Liver (tissue), 9 donors: Measurements from ENCODE around the gene COPS8. TPM values are rescaled to one million over a fixed set of nuclear protein-coding genes. Genes with fewer than 3 reads are reported as not detected.

ENCODE experiments used
- DNase-seq: peaks from one replicate; pipeline ENCODE4 v3.0.0-alpha.2; 2017; ENCODE audit warnings: low spot score
- H3K27ac ChIP-seq, 2 donors: one replicate each; pipeline ENCODE4 v1.7.0; 2013; ENCODE audit warnings: inconsistent platforms in 2 of 2, low read length in 2 of 2, control low read depth in 1 of 2, low read depth in 1 of 2, mild to moderate bottlenecking in 1 of 2
- H3K27me3 ChIP-seq, 4 donors: one replicate each; pipeline versions ENCODE4 v1.6.1 to v1.7.0; 2013; ENCODE audit warnings: low read length in 3 of 4, inconsistent platforms in 1 of 4, mild to moderate bottlenecking in 1 of 4, moderate library complexity in 1 of 4; ENCODE audit not compliant: control insufficient read depth in 4 of 4, insufficient read depth in 4 of 4
- H3K36me3 ChIP-seq, 4 donors: one replicate each; pipeline versions ENCODE4 v1.6.1 to v1.7.0; 2013; ENCODE audit warnings: low read length in 3 of 4, mild to moderate bottlenecking in 3 of 4, low read depth in 1 of 4, moderate library complexity in 1 of 4; ENCODE audit not compliant: control insufficient read depth in 4 of 4, insufficient read depth in 3 of 4
- H3K4me1 ChIP-seq, 4 donors: one replicate each; pipeline versions ENCODE4 v1.6.1 to v1.7.0; 2013; ENCODE audit warnings: low read length in 3 of 4, mild to moderate bottlenecking in 3 of 4, moderate library complexity in 1 of 4; ENCODE audit not compliant: control insufficient read depth in 4 of 4, insufficient read depth in 4 of 4
- H3K4me3 ChIP-seq, 3 donors: one replicate each; pipeline versions ENCODE4 v1.6.1 to v1.7.0; 2013; ENCODE audit warnings: low read length in 3 of 3, control low read depth in 1 of 3, low read depth in 1 of 3, mild to moderate bottlenecking in 1 of 3
- H3K9ac ChIP-seq, 2 donors: one replicate each; pipeline ENCODE4 v1.7.0; 2013; ENCODE audit warnings: low read length in 2 of 2, mild to moderate bottlenecking in 2 of 2, moderate library complexity in 2 of 2, control low read depth in 1 of 2, low read depth in 1 of 2
- H3K9me3 ChIP-seq, 4 donors: one replicate each; pipeline versions ENCODE4 v1.6.1 to v1.7.0; 2013; ENCODE audit warnings: low read length in 3 of 4; ENCODE audit not compliant: control insufficient read depth in 4 of 4
- EGR1 ChIP-seq, 2 donors: IDR thresholded peaks; 2 replicates each; pipeline ENCODE4 v1.6.1; 2016 to 2018; ENCODE audit warnings: antibody characterized with exemption in 2 of 2, low read depth in 2 of 2
- FOXA2 ChIP-seq: IDR thresholded peaks from 2 replicates; pipeline ENCODE4 v1.6.1; 2016; ENCODE audit warnings: antibody characterized with exemption
- HNF4A ChIP-seq, 2 donors: conservative IDR thresholded peaks; 2 replicates each; pipeline ENCODE4 v1.6.1; 2016; ENCODE audit warnings: antibody characterized with exemption in 2 of 2, mild to moderate bottlenecking in 2 of 2
- HNF4G ChIP-seq: IDR thresholded peaks from 2 replicates; pipeline ENCODE4 v1.6.1; 2016; ENCODE audit warnings: antibody characterized with exemption
- JUND ChIP-seq, 2 donors: IDR thresholded peaks; 2 replicates each; pipeline ENCODE4 v1.6.1; 2016; ENCODE audit warnings: antibody characterized with exemption in 2 of 2
- NR2F2 ChIP-seq: IDR thresholded peaks from 2 replicates; pipeline ENCODE4 v1.6.1; 2016; ENCODE audit warnings: antibody characterized with exemption
- RAD21 ChIP-seq, 2 donors: IDR thresholded peaks; 2 replicates each; pipeline ENCODE4 v1.6.1; 2016; ENCODE audit warnings: antibody characterized with exemption in 2 of 2, mild to moderate bottlenecking in 2 of 2
- RXRA ChIP-seq, 2 donors: IDR thresholded peaks; 2 replicates each; pipeline ENCODE4 v1.6.1; 2017 to 2018; ENCODE audit warnings: antibody characterized with exemption in 2 of 2, mild to moderate bottlenecking in 1 of 2
- YY1 ChIP-seq: IDR thresholded peaks from 2 replicates; pipeline ENCODE4 v1.6.1; 2016; ENCODE audit warnings: antibody characterized with exemption, mild to moderate bottlenecking
- WGBS: extraction: QIAGEN DNeasy Blood & Tissue Kit; methylation state at CpG from one replicate; pipeline ENCODE4 v1.1.7; 2013; 5-methylcytosine and 5-hydroxymethylcytosine counted together
- polyA plus RNA-seq, 2 donors: library from polyadenylated mRNA; stranded (reverse) in 1 of 2; unstranded in 1 of 2; fragments of 200-250 nt in 1 of 2; fragments of >200 nt in 1 of 2; fragmentation: Nextera tagmentation in 1 of 2; extraction: Ambion mirVana in 1 of 2; gene quantifications; one replicate each; pipeline versions ENCODE4 v1.2.1 to v1.2.3, GENCODE V29; 2013 to 2015
- total RNA-seq, 2 donors: library from RNA; depleted of rRNA; stranded (reverse); fragments of >200 nt; gene quantifications; one replicate each; pipeline ENCODE4 v1.2.3, GENCODE V29; 2014
- TF ChIP-seq, protein P1 (sequence below): IDR thresholded peaks from 2 replicates; pipeline ENCODE4 v1.6.1; 2016; ENCODE audit warnings: antibody characterized with exemption, mild to moderate bottlenecking
- TF ChIP-seq, protein P2 (sequence below): fragments of 150-350 bp; IDR thresholded peaks from 2 replicates; pipeline ENCODE4 v1.5.1; 2017; ENCODE audit warnings: improper control_type of control experiment, low read depth, low read length; ENCODE audit not compliant: missing input control
- TF ChIP-seq, protein P3 (sequence below): IDR thresholded peaks from 2 replicates; pipeline ENCODE4 v1.6.1; 2016; ENCODE audit warnings: antibody characterized with exemption
- TF ChIP-seq, protein P4 (sequence below): IDR thresholded peaks from 2 replicates; pipeline ENCODE4 v1.6.1; 2016; ENCODE audit warnings: antibody characterized with exemption
- TF ChIP-seq, protein P5 (sequence below): IDR thresholded peaks from 2 replicates; pipeline ENCODE4 v1.6.1; 2016; ENCODE audit warnings: antibody characterized with exemption
- donor health status: healthy.
- donor health status: healthy.
- donor health status: healthy.
- donor health status: healthy.
- donor health status: healthy.

COPS8 gene
- total and polyA plus RNA-seq, 4 donors = 19.1 to 32.9 (median 20.1) TPM

DNA sequence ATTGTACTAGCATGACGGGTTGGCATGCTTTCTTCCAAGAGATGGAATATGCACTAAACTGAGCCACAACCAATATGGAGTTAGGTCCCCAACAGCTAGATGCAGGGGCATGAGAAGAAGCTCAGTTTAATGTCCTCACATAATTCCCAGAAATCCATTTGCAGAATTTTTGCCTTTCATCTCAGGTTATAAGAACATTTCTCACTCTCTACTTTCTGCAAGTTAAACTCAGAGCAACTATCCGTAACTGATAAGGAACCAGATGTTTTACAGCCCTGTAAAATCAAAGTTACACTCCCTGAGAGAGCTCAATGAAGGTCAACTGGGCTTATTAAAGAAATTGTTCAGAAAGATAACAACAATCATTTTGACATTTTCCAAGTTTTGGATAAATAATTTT, 30.7 kb downstream of the COPS8 start:
- DNase-seq = no peak
- Histone ChIP-seq H3K36me3 (no peaks in the 10 kb centered on the region), H3K4me3 (no peak overlapping the region), H3K4me1 (no peaks in the 10 kb centered on the region), H3K27ac (no peak overlapping the region), H3K9me3 (no peaks in the 10 kb centered on the region), H3K9ac (no peak overlapping the region), H3K27me3 (no peaks in the 10 kb centered on the region)
- 81% methylated on average over 2 of the region's 2 CpGs for WGBS
- no peak for TF ChIP-seq RAD21 (IDR thresholded peaks at IDR 0.05)
- TF ChIP-seq, protein P1, sequence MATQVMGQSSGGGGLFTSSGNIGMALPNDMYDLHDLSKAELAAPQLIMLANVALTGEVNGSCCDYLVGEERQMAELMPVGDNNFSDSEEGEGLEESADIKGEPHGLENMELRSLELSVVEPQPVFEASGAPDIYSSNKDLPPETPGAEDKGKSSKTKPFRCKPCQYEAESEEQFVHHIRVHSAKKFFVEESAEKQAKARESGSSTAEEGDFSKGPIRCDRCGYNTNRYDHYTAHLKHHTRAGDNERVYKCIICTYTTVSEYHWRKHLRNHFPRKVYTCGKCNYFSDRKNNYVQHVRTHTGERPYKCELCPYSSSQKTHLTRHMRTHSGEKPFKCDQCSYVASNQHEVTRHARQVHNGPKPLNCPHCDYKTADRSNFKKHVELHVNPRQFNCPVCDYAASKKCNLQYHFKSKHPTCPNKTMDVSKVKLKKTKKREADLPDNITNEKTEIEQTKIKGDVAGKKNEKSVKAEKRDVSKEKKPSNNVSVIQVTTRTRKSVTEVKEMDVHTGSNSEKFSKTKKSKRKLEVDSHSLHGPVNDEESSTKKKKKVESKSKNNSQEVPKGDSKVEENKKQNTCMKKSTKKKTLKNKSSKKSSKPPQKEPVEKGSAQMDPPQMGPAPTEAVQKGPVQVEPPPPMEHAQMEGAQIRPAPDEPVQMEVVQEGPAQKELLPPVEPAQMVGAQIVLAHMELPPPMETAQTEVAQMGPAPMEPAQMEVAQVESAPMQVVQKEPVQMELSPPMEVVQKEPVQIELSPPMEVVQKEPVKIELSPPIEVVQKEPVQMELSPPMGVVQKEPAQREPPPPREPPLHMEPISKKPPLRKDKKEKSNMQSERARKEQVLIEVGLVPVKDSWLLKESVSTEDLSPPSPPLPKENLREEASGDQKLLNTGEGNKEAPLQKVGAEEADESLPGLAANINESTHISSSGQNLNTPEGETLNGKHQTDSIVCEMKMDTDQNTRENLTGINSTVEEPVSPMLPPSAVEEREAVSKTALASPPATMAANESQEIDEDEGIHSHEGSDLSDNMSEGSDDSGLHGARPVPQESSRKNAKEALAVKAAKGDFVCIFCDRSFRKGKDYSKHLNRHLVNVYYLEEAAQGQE = no peak
- TF ChIP-seq, protein P2, sequence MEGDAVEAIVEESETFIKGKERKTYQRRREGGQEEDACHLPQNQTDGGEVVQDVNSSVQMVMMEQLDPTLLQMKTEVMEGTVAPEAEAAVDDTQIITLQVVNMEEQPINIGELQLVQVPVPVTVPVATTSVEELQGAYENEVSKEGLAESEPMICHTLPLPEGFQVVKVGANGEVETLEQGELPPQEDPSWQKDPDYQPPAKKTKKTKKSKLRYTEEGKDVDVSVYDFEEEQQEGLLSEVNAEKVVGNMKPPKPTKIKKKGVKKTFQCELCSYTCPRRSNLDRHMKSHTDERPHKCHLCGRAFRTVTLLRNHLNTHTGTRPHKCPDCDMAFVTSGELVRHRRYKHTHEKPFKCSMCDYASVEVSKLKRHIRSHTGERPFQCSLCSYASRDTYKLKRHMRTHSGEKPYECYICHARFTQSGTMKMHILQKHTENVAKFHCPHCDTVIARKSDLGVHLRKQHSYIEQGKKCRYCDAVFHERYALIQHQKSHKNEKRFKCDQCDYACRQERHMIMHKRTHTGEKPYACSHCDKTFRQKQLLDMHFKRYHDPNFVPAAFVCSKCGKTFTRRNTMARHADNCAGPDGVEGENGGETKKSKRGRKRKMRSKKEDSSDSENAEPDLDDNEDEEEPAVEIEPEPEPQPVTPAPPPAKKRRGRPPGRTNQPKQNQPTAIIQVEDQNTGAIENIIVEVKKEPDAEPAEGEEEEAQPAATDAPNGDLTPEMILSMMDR = no peak
- no peak for TF ChIP-seq HNF4A (conservative IDR thresholded peaks at IDR 0.05)
- TF ChIP-seq YY1 = no peak
- TF ChIP-seq, protein P3, sequence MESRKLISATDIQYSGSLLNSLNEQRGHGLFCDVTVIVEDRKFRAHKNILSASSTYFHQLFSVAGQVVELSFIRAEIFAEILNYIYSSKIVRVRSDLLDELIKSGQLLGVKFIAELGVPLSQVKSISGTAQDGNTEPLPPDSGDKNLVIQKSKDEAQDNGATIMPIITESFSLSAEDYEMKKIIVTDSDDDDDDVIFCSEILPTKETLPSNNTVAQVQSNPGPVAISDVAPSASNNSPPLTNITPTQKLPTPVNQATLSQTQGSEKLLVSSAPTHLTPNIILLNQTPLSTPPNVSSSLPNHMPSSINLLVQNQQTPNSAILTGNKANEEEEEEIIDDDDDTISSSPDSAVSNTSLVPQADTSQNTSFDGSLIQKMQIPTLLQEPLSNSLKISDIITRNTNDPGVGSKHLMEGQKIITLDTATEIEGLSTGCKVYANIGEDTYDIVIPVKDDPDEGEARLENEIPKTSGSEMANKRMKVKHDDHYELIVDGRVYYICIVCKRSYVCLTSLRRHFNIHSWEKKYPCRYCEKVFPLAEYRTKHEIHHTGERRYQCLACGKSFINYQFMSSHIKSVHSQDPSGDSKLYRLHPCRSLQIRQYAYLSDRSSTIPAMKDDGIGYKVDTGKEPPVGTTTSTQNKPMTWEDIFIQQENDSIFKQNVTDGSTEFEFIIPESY = no peak
- TF ChIP-seq, protein P4, sequence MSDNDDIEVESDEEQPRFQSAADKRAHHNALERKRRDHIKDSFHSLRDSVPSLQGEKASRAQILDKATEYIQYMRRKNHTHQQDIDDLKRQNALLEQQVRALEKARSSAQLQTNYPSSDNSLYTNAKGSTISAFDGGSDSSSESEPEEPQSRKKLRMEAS = no peak
- no peak for TF ChIP-seq NR2F2
- TF ChIP-seq HNF4G = no peak
- no peak for TF ChIP-seq RXRA (IDR thresholded peaks at IDR 0.05)
- TF ChIP-seq FOXA2 = no peak

DNA sequence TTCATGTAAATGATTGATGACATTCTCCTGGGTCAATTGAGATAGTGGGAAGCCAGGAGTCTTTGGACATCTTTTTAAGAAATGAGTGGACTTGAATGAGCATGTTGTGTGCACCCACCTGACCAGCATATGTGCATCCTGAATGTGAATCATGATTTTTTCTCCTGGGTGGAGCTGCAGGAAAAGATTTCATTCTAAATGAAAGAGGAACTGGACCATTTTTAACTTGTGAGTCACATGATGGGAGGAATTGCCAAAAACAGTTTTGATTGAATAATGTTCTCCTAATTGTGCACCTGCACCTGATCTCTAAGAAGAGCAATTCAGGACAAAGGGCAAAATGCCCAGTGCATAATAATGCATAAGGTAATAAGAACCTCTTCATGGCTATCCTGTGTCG, 32.3 kb downstream of the COPS8 start:
- no peak overlapping the region for H3K27ac ChIP-seq
- no peaks in the 10 kb centered on the region for H3K27me3 ChIP-seq
- H3K9ac ChIP-seq = no peak overlapping the region
- 77% methylated on average over 1 of the region's 1 CpG for WGBS
- no peaks in the 10 kb centered on the region for H3K4me1 ChIP-seq
- no peaks in the 10 kb centered on the region for H3K36me3 ChIP-seq
- H3K4me3 ChIP-seq = no peak overlapping the region
- TF ChIP-seq HNF4G = no peak
- TF ChIP-seq, protein P5, sequence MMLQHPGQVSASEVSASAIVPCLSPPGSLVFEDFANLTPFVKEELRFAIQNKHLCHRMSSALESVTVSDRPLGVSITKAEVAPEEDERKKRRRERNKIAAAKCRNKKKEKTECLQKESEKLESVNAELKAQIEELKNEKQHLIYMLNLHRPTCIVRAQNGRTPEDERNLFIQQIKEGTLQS = no peak
- TF ChIP-seq JUND (IDR thresholded peaks at IDR 0.05) = no peak
- TF ChIP-seq, protein P1 = no peak
- TF ChIP-seq, protein P4 = no peak
- TF ChIP-seq EGR1 (IDR thresholded peaks at IDR 0.05; ENCODE audit: low read depth in 2 of 2) = no peak
- no peak for DNase-seq
- no peaks in the 10 kb centered on the region for H3K9me3 ChIP-seq
